HG02642 (cell line): ENCODE results near the gene HELZ.
"Not testable (repeated sequence)": the region's sequence is repeated elsewhere in the genome, so short reads cannot be mapped to it uniquely, and the experiment has no call there.

Source experiments
- ATAC-seq: cut with Tn5 transposase; IDR thresholded peaks from one replicate; pipeline ENCODE4 v1.9.1; 2021; ENCODE audit warnings: mild to moderate bottlenecking; ENCODE audit not compliant: unreplicated experiment, poor library complexity

Gene HELZ

DNA sequence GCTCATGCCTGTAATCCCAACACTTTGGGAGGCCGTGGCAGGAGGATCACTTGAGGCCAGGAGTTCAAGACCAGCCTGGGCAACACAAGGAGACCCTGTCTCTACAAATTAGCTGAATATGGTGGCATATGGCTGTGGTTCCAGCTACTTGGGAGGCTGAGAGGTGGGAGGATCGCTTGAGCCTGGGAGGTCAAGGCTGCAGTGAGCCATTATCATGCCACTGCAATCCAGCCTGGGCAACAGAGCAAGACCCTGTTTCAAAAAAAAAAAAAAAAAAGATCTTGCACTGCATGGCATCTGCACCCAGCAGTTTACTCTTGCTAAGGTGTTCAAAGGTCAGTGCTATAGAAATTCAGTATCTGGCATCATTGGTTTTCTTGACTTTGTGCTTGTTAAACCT is 26.2 kb upstream of the HELZ start:
- ATAC-seq: not testable (repeated sequence)

DNA sequence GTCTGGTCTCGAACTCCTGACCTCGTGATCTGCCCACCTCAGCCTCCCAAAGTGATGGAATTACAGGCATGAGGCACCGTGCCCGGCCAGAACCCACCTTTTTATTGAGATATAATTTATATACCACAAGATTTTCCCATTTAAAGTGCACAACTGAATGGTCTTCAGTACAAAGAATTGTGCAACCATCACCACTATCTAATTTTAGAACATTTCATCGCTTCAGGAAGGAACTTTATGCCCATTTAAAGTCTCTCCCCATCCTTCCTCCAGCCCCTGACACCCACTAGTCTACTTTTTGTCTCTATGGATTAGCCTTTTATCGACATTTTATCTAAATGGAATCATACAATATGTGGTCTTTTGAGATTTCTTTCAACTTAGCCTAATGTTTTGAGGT is 25.4 kb upstream of the HELZ start:
- no peak for ATAC-seq

DNA sequence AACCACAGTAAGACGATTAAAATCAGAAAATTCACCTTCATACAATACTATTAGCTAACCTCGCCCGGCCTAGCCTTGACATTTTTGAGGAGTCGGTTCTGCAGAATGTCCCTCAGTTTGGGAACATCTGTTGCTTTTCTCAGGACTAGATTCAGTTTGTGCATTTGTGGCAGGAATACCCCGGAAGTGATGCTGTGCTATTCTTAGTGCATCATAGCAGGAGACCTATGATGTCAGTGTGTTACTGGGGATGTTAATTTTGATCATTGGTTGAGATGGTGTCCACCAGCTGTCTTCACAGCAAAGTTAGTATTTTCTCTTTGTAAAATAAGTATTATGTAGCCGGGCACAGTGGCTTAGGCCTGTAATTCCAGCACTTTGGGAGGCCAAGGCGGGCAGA is 21.5 kb upstream of the HELZ start:
- no peak for ATAC-seq

DNA sequence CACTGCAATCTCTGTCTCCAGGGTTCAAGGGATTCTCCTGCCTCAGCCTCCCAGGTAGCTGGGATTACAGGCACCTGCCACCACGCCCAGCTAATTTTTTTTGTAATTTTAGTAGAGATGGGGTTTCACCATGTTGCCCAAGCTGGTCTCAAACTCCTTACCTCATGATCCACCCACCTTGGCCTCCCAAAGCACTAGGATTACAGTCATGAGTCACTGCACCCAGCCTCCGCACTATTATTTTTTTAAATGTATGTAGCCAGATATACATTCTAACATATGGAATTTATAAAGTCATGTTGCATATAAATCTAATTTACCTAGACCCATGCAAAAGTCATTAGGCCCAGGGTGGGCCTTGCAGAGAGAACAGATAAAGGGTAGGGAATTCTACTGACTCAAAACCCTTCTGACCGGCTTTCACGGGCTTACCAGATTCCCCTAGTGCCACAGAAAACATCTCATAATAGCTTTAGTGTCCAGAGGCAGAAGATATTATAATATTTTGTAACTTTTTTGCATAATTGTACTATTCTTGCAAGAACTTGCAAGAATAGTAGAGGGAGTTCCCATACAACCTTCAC is 20.5 kb upstream of the HELZ start:
- no peak for ATAC-seq

DNA sequence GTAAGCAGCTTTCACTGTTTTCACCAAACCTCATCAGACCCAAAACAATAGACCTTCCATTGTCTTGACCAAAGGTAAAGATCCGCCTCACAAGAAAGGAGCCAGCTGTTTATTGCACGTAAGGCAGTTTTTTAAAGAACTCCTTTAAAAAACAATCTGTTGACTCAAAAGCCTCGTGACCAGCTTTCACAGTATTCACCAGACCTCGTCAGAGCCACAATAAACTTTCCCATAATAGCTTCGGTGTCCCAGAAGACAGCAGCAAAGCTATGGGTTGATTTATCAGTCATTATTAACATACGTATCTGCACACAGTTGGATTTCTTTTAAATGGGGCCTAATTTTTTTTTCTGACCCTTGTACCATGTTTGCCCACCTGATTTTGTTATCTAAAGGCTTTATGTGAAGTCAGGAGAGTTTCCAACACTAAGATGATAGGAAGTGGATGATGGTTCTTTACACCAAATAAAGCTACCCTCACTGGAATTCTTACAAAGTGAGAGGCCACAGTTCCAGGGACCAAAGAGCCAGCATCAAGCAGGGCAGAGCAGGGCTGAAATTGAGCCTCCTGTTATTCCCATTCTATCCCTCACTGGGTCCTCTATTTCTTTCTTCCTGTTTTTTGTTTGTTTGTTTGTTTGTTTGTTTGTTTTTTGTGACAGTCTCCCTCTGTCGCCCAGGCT is 17.6 kb upstream of the HELZ start:
- ATAC-seq: no peak

DNA sequence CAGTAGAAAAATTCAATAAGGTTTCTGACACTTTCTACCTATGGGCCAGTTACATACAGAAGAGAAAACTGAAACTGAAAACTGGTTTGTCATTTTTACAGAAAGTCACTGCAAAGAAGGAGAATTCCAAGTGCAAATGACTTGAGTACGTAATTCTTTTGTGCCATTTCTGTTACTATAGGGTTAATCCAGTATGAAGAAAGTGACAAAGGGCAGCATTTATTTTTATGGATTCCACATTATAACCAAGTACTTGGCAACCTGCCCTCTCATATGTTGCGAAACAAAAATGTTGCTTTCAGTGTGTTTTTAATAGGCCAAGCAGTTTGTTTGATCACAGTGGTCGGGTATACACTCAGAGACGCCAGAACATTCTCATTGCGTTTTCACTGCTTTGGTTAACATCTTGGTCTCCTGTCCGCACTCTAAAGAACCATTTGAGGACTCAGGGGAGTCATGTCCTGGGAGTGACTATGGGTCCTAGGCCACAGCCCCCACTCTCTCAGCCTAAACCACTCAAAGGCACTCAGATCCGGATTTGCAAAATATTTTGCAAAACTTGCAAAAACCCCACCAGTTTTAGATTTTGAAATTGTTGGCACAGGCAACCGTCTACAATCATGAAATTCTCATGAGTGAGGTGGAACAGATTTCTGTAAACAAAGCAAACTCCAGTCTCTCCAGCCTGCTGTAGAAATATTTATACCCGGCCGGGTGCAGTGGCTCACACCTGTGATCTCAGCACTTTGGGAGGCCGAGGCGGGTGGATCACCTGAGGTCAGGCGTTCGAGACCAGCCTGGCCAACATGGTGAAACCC is 15.4 kb upstream of the HELZ start:
- ATAC-seq: no peak

DNA sequence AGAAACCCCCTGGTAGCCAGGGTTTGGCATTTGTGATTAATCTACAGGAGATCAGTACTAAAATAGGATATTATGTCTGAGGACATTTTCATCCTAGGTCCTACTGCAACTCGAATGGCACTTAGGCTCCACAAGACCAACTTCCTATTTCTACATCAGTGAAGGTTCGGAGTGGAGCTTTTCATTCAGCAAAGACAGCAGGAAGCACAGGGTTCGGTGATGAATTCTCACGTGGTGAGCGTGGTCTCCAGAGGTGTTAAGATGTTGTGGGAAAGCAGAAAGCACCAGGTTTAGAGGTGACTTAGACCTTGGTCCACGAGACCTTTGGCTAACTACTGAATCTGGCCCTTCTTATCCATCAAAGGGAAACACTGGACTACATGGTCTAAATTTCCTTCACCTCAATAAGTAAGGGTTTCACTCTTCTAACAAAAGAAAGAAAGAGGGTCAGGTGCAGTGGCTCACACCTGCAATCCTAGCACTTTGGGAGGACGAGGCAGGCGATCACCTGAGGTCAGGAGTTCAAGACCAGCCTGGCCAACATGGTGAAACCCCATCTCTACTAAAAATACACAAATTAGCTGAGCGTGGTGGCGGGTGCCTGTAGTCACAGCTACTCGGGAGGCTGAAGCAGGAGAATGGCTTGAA is 13.9 kb upstream of the HELZ start:
- ATAC-seq: no peak

DNA sequence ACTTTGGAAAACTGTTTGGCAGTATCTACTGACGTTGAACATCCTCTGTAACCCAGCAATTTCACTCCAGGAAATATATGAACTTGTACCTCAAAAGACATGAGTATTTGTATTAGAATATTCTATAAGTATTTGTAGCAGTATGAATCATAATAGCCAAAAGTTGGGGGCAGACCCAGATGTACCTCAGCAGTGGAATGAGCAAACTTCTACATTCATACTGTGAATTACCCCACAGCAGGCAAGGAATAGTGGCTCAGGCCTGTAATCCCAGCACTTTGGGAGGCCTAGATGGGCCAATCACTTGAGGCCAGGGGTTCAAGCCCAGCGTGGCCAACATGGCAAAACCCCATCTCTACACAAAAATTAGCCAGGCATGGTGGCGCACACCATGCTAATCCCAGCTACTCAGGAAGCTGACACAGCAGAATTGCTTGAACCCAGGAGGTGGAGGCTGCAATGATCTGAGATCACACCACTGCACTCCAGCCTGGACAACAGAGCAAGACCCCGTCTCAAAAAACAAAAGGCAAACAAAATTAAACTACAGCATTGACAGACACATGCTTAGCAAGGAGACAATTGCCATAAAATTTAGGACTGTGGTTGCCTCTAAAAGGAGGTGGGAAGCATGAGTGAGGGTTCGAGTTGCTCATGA is 11.2 kb upstream of the HELZ start:
- ATAC-seq: no peak

DNA sequence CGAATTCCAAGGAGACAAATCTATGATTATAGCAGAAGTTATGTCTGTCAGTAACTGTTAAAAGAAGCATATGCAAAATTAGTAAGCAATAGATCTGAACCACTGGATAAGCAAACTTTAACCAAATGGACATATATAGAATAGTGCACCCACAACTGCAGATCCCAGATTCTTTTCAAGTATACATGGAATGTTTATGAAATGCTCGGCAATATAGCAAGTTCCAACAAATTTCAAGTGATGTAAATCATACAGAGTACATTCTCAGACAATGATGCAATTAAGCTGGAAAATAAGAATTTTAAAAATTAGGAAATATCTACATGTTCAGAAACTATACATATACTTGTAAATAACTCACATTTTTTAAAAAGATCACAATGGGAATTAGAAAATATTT is 8.4 kb upstream of the HELZ start:
- ATAC-seq: no peak

DNA sequence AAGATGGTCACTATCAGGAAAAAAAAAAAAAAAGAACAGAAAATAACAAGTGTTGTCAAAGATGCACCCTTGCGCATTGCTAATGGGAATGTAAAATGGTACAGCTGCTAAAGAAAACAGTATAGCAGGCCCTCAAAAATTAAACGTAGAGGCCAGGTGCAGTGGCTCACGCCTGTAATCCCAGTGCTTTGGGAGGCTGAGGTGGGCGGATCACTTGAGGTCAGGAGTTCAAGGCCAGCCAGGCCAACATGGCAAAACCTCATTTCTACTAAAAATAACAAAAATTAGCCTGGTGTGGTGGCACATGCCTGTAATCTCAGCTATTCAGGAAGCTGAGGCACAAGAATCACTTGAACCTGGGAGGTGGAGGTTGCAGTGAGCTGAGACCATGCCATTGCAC is 6.6 kb upstream of the HELZ start:
- ATAC-seq: not testable (repeated sequence)

DNA sequence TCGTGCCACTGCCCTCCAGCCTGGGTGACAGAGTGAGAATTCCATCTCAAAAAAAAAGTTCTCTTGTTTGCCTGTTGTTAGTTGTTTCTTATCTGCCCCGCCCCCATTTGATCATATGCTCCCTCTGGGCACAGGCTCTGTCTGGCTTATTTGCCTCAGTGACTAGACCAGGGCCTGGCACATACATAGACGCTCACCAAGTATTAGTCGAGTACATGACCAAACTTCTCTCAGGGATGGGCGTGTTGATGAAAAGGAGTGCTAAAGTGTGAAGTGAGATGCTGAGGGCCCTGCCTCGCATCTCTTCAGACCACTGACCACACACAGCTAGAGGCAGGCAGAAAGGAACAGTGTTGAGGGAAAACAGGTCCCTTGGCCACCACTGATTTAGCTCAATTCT is 3.3 kb upstream of the HELZ start:
- ATAC-seq: no peak

DNA sequence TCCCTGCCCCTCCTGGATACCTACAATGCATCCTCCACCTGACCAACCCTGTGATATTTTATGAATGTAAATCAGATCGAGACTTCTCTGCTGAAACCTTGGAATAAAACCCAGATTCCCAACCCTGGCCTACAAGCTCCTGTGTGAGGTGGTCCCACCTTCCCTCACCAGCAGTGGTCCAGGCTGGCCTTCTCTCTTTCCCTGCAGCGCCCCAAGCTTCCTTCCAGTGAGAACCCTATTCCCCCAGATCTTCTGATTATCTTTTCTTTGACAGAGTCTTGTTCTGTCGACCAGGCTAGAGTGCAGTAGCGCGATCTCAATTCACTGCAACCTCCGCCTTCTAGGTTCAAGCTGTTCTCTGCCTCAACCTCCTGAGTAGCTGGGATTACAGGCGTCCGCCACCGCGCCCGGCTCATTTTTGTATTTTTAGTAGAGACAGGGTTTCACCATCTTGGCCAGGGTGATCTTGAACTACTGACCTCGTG is 2.5 kb upstream of the HELZ start:
- ATAC-seq: no peak

DNA sequence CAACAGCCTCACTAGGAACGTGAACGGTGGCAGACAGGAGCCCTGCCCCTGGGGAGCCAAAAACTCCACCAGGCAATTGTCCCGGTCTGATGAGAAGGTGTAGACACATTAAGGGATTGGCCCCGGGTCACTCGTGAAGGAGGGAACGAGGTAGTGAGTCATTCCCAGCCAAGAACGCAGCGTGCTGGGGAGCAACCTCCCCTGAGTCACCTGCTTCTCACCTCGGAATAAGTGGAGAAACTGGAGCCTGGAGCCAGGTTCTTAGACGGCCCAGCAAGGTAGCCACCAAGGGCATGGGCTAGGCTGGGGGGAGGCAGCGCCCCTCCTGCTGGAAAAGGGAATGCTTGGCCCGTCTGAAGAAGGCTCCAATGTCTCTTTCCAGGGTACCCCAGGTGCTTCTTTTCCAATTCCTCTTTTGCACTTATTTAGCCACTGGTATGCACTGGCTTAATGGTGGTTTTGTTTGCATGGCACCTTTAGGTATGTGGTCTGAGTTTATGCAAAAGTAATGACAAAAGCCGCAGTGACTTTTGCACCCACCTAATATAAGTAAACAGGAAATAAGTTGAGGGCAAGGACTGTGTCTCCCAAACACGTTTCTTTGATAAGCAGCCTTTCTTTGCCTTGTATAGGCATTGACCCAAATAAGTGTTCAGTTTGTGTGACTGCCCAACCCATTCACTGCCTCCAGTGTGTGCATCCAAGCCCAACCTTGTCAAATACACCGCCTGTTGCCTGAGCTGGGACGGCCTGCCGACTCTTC is 1.8 kb upstream of the HELZ start:
- peak; percentile 56 for ATAC-seq

DNA sequence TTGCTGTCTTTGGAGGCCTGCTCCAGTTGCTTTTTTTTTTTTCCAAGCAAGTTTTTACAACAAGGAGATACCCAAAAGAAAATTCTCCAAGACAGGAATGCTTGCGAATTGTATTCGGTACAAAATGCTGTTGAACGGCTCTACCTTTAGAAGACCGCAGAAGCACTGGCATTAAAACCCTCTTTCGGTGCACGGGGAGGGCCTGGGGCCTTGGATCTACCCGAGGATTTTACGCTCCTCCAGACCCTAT is 1.3 kb upstream of the HELZ start:
- no peak for ATAC-seq

DNA sequence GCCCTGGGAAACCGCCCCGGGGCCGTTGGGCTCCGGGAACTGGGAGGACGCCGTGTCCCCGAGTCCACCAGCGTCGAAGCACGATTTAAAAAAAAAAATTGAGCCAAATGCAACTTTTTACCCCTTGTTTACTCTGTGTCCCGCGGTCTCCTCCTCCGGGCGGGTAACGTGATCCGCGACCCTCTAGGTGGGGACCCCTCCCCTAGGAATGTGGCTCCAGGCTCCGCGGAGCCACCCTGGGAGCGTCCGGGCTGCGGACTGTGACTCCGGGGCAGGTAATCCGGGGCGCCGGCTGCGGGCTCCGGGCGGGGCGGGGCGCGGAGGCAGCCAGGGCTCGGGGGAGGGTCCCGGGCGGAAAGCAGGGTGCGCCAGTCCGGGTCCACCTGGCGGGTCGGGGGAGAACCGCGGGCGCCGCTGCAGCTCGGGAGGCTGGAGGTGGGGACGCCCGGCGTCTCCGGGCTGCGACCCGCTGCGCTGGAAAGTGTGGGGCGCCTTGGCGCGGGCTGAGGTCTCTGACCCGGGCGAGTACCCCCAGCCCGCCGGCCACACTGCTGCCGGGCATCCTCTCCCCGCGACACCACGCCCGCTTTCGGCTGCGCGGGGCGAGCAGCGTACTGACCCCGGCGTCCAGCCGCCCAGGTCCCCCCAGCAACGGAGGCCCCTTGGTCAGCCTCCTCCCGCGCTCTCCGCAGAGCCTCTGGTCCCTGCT is 852 bp upstream of the HELZ start:
- no peak for ATAC-seq

DNA sequence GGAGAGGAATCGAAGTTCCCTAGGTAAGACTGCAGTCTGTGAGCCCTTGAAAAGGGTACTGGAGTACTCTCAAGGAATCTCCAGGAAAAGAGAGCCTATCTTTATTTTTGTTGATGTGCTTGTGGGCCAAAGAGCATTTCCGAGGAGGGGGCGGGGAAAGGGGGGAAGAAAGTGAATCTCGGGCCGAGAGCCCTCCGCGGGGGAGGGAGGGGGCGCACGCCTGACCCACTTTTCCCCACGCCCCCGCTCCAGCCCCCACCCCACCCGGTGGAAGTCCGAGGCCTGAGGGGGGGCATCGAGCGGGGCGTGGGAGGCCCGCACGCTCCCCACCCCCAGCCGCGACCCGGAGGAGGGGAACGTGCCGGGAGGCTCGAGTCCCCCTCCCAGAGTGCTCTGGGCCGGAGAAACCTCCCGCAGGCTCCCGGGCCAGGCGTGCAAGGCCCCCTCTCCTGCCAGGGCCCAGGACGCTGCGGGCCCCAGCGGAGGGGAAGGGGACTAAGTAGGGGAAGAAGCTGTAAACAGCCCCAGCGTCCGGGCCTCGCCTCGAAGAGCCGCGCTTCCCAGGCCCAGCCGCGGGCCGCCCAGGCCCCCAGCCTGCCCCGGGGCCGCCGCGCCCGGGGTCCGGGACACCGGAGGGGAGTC is 444 bp downstream of the HELZ start:
- peak; percentile 24 for ATAC-seq

DNA sequence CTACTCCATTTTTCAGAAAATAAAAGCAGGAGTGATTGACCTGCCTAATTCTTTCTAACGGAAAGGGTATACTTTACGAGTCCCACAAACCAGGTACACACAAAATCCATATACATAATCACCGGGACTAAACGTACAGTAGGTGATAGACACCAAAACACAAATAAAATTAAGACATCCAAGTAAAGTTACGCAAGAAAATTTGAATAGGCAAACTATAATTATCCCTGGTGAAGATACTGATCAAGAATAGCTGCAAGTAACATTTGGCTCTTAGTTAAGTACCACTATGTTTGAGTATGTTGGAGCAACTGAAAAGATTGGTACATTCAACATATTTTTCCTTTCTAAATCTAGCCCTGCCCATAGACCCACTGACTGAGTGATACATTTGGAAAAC is 1.7 kb downstream of the HELZ start:
- no peak for ATAC-seq

DNA sequence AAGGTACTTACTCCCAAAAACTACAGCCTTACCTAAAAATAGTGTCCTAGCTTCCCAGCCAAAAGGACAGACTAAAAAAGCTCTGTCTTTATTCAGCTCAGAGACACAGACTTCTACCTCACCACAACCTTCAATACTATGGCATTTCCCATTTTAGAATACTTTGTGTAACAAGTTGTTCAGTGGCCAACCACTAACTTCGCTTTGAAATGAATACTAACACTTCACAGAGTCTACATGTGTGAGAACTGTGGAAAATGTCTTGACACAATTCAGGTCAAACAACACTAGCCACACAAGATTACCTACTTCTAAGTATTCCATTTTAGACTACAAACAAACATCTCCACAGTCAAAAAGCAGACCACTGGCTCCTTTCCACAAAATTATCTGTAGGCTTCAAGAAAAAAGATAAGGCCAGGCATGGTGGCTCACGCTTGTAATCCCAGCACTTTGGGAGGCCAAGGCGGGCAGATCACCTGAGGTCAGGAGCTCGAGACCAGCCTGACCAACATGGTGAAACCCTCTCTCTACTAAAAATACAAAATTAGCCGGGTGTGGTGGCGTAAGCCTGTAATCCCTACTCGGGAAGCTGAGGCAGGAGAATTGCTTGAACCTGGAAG is 3.2 kb downstream of the HELZ start:
- no peak for ATAC-seq

DNA sequence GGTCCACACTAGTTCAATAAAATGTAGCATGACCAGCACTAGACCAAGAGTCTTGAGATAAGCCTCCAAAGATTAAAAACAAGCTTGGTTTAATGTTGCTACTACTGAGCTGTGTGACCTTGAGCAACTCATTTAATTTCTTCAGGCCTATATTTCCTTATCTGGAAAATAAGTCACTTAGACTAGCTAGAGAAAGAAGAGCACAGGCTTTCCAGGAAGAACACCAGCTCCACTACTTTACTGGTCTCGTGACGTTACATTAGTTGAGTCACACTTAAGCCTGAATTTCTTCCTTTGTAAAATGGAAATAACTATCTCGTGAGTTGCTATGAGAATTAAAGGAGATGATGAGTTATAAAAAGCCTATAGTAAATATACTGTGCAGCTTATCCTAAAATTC is 5.4 kb downstream of the HELZ start:
- no peak for ATAC-seq
